SK-N-SH (cell line): Measurements from ENCODE around the gene MBD3. TPM values are rescaled to one million over a fixed set of nuclear protein-coding genes. Genes with fewer than 3 reads are reported as not detected.

Source experiments
- CTCF ChIA-PET: fragments of 300-600, 350-600 bp; formaldehyde crosslinking; extraction: SDS; loops from one replicate; lab custom pipeline; 2021; lab: Yijun Ruan, JAX
- POLR2A ChIA-PET: fragments of 350-600 bp; sonication (Branson Sonifier 250); formaldehyde crosslinking; extraction: SDS; loops from one replicate; lab custom pipeline; 2020; ENCODE audit warnings: antibody characterized with exemption, inconsistent platforms; lab: Yijun Ruan, JAX
- DNase-seq: peaks from one replicate; pipeline ENCODE4 v3.0.0; 2012
- H2AFZ ChIP-seq: fragments of 200-600 bp; sonication (generic); 2 replicates; pipeline ENCODE4 v1.8.1; 2016; ENCODE audit warnings: antibody characterized with exemption, mild to moderate bottlenecking, low read depth
- H3F3A ChIP-seq: fragments of 200-600 bp; sonication (generic); replicated peaks from 2 replicates; pipeline ENCODE3; 2016; ENCODE audit warnings: antibody characterized with exemption, mild to moderate bottlenecking; ENCODE audit not compliant: insufficient read depth
- H3K27ac ChIP-seq, 2 experiments: fragments of 200-500 bp in 1 of 2; fragments of 200-600 bp in 1 of 2; sonication (Bioruptor generic) in 1 of 2; sonication (generic), shearing (Covaris generic) in 1 of 2; 2 replicates each; pipeline versions ENCODE4 v1.5.1 to v1.6.1; 2014 to 2016; ENCODE audit warnings: low read depth in 2 of 2, inconsistent platforms in 1 of 2, low read length in 1 of 2, mild to moderate bottlenecking in 1 of 2, mixed read lengths in 1 of 2
- H3K27me3 ChIP-seq: fragments of 200-600 bp; sonication (generic), shearing (Covaris generic); 2 replicates; pipeline ENCODE4 v1.6.1; 2016; ENCODE audit warnings: mixed run types; ENCODE audit not compliant: insufficient read depth
- H3K36me3 ChIP-seq, 2 experiments: fragments of 200-500 bp in 1 of 2; fragments of 200-600 bp in 1 of 2; sonication (Bioruptor generic) in 1 of 2; sonication (generic) in 1 of 2; replicated peaks in 1 of 2; 2 replicates each; pipeline versions ENCODE3 to v1.5.1; 2014 to 2016; ENCODE audit warnings: low read length in 1 of 2, mild to moderate bottlenecking in 1 of 2; ENCODE audit not compliant: insufficient read depth in 2 of 2, control insufficient read depth in 1 of 2
- H3K4me1 ChIP-seq, 2 experiments: fragments of 200-500 bp in 1 of 2; fragments of 200-600 bp in 1 of 2; sonication (Bioruptor generic) in 1 of 2; sonication (generic), shearing (Covaris generic) in 1 of 2; 2 replicates each; pipeline versions ENCODE4 v1.5.1 to v1.6.1; 2014 to 2016; ENCODE audit warnings: low read depth in 1 of 2, low read length in 1 of 2, mixed run types in 1 of 2; ENCODE audit not compliant: insufficient read depth in 2 of 2, control insufficient read depth in 1 of 2
- H3K4me2 ChIP-seq: fragments of 200-600 bp; sonication (generic), shearing (Covaris generic); 2 replicates; pipeline ENCODE4 v1.6.1; 2017; ENCODE audit warnings: mixed run types
- H3K4me3 ChIP-seq, 2 experiments: fragments of 200-500 bp in 1 of 2; fragments of 200-600 bp in 1 of 2; sonication (Bioruptor generic) in 1 of 2; sonication (generic), shearing (Covaris generic) in 1 of 2; 2 replicates each; pipeline versions ENCODE4 v1.5.1 to v1.8.1; 2014 to 2016; ENCODE audit warnings: low read depth in 2 of 2, inconsistent platforms in 1 of 2, low read length in 1 of 2, mild to moderate bottlenecking in 1 of 2, mixed read lengths in 1 of 2, moderate library complexity in 1 of 2
- H3K79me2 ChIP-seq: fragments of 200-600 bp; sonication (generic); 2 replicates; pipeline ENCODE4 v1.8.1; 2017; ENCODE audit warnings: mild to moderate bottlenecking; ENCODE audit not compliant: insufficient read depth
- H3K9ac ChIP-seq: fragments of 200-600 bp; sonication (generic); 2 replicates; pipeline ENCODE4 v1.6.1; 2017; ENCODE audit warnings: mixed run types
- H3K9me2 ChIP-seq: fragments of 200-600 bp; sonication (generic); 2 replicates; pipeline ENCODE4 v1.6.1; 2017; ENCODE audit warnings: mixed run types
- H3K9me3 ChIP-seq: fragments of 200-600 bp; sonication (generic); 2 replicates; pipeline ENCODE4 v1.6.1; 2017; ENCODE audit warnings: mixed run types, mild to moderate bottlenecking, moderate library complexity
- H4K20me1 ChIP-seq: fragments of 200-600 bp; sonication (generic); 2 replicates; pipeline ENCODE4 v1.6.1; 2017; ENCODE audit warnings: mild to moderate bottlenecking, mixed run types; ENCODE audit not compliant: insufficient read depth
- CHD2 ChIP-seq: fragments of 150-350 bp; IDR thresholded peaks from 2 replicates; pipeline ENCODE4 v1.6.1; 2018; ENCODE audit warnings: low read length; ENCODE audit not compliant: partially characterized antibody
- CTCF ChIP-seq: fragments of 200-600 bp; sonication (generic); IDR thresholded peaks from 2 replicates; pipeline ENCODE4 v1.6.1; 2017; ENCODE audit warnings: antibody characterized with exemption, mild to moderate bottlenecking, moderate library complexity
- GABPA ChIP-seq: IDR thresholded peaks from 2 replicates; pipeline ENCODE4 v1.4.0; 2012; ENCODE audit warnings: low read depth, mild to moderate bottlenecking
- JUND ChIP-seq: IDR thresholded peaks from 2 replicates; pipeline ENCODE4 v1.4.0; 2012
- RCOR1 ChIP-seq: fragments of 150-350 bp; IDR thresholded peaks from 2 replicates; pipeline ENCODE4 v1.6.1; 2017; ENCODE audit warnings: antibody characterized with exemption, low read length
- REST ChIP-seq: IDR thresholded peaks from 2 replicates; pipeline ENCODE4 v1.6.1; 2012; ENCODE audit warnings: mild to moderate bottlenecking, low read depth, low read length, moderate library complexity
- RFX5 ChIP-seq: IDR thresholded peaks from 2 replicates; pipeline ENCODE4 v1.6.1; 2012; ENCODE audit warnings: mild to moderate bottlenecking, improper control_type of control experiment, low read length
- RXRA ChIP-seq: IDR thresholded peaks from 2 replicates; pipeline ENCODE4 v1.4.0; 2012; ENCODE audit warnings: low read depth, mild to moderate bottlenecking, borderline replicate concordance
- YY1 ChIP-seq: IDR thresholded peaks from 2 replicates; pipeline ENCODE4 v1.4.0; 2012; ENCODE audit warnings: low read depth, mild to moderate bottlenecking
- WGBS: methylation state at CpG from one replicate; pipeline ENCODE4 v1.1.6; 2017; ENCODE audit warnings: low lambda C conversion rate; 5-methylcytosine and 5-hydroxymethylcytosine counted together
- polyA plus RNA-seq, 3 experiments: library from polyadenylated mRNA; depleted of rRNA; stranded (reverse); fragments of >200 nt; gene quantifications; 2 replicates each; pipeline ENCODE4 v1.2.3, GENCODE V29; 2012
- TF ChIP-seq, protein P1 (sequence below): IDR thresholded peaks from 2 replicates; pipeline ENCODE4 v1.4.0; 2012; ENCODE audit warnings: low read depth, borderline replicate concordance
- TF ChIP-seq, protein P2 (sequence below): fragments of 150-350 bp; IDR thresholded peaks from 2 replicates; pipeline ENCODE4 v1.6.1; 2016; ENCODE audit warnings: mild to moderate bottlenecking, low read depth, low read length
- TF ChIP-seq, protein P3 (sequence below): IDR thresholded peaks from 2 replicates; pipeline ENCODE4; 2012

The MBD3 gene
- polyA plus RNA-seq, 1 of the 3 experiments (the other 2 are of a cell fraction), result 96.5 TPM

- TF ChIP-seq REST, result no peak
- no peak for TF ChIP-seq CHD2
- TF ChIP-seq CTCF, result no peak
- no peak for TF ChIP-seq RFX5
These were observed 6.8 kb upstream of the MBD3 start (continued) for GRCh38 chr19:1599460-1599846.

DNA sequence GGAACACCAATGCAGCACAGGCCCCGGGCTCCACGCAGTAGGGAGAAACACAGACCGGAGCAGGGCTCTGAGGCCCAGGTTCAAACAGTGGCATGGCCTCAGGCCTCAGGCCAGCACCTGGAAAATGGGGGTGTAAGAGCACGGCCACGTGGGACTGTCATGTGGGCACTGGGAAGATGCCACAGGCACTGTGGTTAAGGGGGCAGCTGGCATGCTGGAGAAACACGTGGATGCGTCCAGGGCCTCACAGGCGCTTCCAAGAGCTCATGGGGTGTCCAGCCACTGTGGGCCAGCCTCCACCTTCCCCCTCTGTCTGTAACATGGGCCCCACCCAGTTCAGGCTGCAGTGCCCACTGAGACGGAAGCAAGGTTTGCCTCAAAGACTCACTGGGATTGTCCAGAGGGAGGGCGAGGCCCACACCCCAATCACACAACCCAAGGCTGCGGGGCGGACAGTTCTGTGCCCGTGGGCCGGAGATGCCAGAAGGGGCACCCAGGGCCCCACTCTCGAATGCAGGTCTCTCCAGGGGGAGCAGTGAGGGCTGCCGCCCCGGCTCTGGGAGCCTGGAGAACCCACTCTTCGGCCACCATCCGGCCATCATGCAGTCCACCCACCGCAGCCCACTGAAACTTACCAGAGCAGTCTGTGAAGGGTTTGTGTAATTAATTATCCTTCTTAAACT lies 6.3 kb upstream of the MBD3 start:
- Histone ChIP-seq H3K9me2 (no peaks in the 10 kb centered on the region), H3K79me2 (peaks cover 52% of the 10 kb centered on the region), H3K27me3 (no peaks in the 10 kb centered on the region), H4K20me1 (peaks cover 26% of the 10 kb centered on the region), H3K4me1 (no peaks in the 10 kb centered on the region; a peak in 1 of 4 replicates), H2AFZ (no peak overlapping the region), H3K4me3 (no peak overlapping the region), H3K4me2 (no peak overlapping the region), H3K9me3 (no peaks in the 10 kb centered on the region), H3F3A (peaks cover 8% of the 10 kb centered on the region), H3K9ac (no peak overlapping the region), H3K27ac (no peak overlapping the region), H3K36me3 (peaks cover 12 to 15% of the 10 kb centered on the region in 2 experiments)
- WGBS, result 93% methylated on average over 11 of the region's 20 CpGs
- ChIA-PET POLR2A (no interaction called here), CTCF (interaction anchor here (0.6 to 1.8 kb wide), 2 partner anchors 53 to 216 kb away, joined by 4 to 5 read pairs; no protein-coding TSS in a partner anchor)
- DNase-seq, result no peak
- TF ChIP-seq REST (no peak), CTCF (no peak), RCOR1 (no peak), YY1 (no peak), GABPA (no peak), RXRA (no peak), JUND (no peak), CHD2 (no peak)
- TF ChIP-seq, protein P1, sequence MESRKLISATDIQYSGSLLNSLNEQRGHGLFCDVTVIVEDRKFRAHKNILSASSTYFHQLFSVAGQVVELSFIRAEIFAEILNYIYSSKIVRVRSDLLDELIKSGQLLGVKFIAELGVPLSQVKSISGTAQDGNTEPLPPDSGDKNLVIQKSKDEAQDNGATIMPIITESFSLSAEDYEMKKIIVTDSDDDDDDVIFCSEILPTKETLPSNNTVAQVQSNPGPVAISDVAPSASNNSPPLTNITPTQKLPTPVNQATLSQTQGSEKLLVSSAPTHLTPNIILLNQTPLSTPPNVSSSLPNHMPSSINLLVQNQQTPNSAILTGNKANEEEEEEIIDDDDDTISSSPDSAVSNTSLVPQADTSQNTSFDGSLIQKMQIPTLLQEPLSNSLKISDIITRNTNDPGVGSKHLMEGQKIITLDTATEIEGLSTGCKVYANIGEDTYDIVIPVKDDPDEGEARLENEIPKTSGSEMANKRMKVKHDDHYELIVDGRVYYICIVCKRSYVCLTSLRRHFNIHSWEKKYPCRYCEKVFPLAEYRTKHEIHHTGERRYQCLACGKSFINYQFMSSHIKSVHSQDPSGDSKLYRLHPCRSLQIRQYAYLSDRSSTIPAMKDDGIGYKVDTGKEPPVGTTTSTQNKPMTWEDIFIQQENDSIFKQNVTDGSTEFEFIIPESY, result no peak
- TF ChIP-seq, protein P2, sequence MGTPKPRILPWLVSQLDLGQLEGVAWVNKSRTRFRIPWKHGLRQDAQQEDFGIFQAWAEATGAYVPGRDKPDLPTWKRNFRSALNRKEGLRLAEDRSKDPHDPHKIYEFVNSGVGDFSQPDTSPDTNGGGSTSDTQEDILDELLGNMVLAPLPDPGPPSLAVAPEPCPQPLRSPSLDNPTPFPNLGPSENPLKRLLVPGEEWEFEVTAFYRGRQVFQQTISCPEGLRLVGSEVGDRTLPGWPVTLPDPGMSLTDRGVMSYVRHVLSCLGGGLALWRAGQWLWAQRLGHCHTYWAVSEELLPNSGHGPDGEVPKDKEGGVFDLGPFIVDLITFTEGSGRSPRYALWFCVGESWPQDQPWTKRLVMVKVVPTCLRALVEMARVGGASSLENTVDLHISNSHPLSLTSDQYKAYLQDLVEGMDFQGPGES, result no peak
- TF ChIP-seq, protein P3, sequence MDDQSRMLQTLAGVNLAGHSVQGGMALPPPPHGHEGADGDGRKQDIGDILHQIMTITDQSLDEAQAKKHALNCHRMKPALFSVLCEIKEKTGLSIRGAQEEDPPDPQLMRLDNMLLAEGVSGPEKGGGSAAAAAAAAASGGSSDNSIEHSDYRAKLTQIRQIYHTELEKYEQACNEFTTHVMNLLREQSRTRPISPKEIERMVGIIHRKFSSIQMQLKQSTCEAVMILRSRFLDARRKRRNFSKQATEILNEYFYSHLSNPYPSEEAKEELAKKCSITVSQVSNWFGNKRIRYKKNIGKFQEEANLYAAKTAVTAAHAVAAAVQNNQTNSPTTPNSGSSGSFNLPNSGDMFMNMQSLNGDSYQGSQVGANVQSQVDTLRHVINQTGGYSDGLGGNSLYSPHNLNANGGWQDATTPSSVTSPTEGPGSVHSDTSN, result no peak
